GM06990 (cell line): ENCODE data around the gene SARS2.
"Not testable (repeated sequence)": the region's sequence is repeated elsewhere in the genome, so short reads cannot be mapped to it uniquely, and the experiment has no call there.

Experiments used
- DNase-seq: peaks from one replicate; pipeline ENCODE4 v3.0.0-alpha.2; 2011; ENCODE audit not compliant: insufficient read length; ENCODE audit errors: extremely low read depth
- H3K27me3 ChIP-seq: replicated peaks from 2 replicates; pipeline ENCODE4 v1.6.0; 2011; ENCODE audit warnings: low read length; ENCODE audit not compliant: control insufficient read depth, insufficient read depth
- H3K36me3 ChIP-seq: 2 replicates; pipeline ENCODE4 v1.5.1; 2011; ENCODE audit warnings: low read length; ENCODE audit not compliant: control insufficient read depth, insufficient read depth
- H3K4me3 ChIP-seq: replicated peaks from 2 replicates; pipeline ENCODE4 v1.5.1; 2011; ENCODE audit warnings: low read depth, mild to moderate bottlenecking, control low read depth, low read length
- TF ChIP-seq, protein P1 (sequence below): IDR thresholded peaks from 2 replicates; pipeline ENCODE4 v1.5.1; 2011; ENCODE audit warnings: low read length, control low read depth, mild to moderate bottlenecking, inconsistent platforms; ENCODE audit not compliant: insufficient read depth, poor library complexity, severe bottlenecking

The SARS2 gene

DNA sequence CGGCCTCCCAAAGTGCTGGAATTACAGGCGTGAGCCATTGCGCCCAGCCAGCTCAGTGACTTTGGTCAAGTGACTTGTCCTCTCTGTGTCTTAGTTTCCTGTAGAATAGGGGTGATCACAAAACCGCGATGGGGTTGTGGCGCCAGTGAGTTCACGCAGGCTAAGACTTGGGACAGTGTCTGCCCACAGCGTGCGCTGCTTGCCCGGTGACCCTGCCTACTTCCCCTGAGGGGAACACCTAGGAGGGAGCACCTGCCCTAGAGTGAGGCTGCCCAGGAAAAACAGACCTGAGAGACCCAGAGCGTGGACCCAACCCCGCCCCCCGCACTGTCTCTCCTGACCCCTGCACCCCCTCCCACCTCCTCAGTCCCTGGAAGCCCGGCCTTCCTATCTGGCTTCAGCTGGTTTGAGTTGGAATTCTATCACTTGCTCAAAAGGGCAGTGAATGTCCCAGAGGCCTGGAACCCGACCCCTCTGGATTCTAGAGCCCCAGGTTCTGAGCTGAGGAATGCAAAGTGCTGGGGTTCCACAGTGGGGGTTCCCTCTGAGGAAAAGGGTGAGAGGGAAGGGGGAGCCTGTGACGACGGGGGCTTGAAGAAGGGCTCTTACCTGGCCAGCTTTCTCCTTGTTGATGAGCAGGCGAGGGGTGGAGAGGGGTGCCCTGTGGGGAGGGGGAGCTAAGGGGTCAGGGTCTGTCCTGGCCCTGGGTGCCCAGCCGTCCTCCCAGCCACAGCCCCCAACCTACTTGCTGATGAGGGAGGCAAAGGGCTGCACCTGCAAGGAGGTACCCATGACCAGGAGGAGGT is 50.3 kb downstream of the SARS2 start:
- peaks cover 2% of the 10 kb centered on the region; the same call in 1 of the 2 replicates for H3K36me3 ChIP-seq
- H3K27me3 ChIP-seq, result no peaks in the 10 kb centered on the region
- TF ChIP-seq, protein P1, sequence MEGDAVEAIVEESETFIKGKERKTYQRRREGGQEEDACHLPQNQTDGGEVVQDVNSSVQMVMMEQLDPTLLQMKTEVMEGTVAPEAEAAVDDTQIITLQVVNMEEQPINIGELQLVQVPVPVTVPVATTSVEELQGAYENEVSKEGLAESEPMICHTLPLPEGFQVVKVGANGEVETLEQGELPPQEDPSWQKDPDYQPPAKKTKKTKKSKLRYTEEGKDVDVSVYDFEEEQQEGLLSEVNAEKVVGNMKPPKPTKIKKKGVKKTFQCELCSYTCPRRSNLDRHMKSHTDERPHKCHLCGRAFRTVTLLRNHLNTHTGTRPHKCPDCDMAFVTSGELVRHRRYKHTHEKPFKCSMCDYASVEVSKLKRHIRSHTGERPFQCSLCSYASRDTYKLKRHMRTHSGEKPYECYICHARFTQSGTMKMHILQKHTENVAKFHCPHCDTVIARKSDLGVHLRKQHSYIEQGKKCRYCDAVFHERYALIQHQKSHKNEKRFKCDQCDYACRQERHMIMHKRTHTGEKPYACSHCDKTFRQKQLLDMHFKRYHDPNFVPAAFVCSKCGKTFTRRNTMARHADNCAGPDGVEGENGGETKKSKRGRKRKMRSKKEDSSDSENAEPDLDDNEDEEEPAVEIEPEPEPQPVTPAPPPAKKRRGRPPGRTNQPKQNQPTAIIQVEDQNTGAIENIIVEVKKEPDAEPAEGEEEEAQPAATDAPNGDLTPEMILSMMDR, result no peak
- no peak overlapping the region for H3K4me3 ChIP-seq
- DNase-seq, result no peak

DNA sequence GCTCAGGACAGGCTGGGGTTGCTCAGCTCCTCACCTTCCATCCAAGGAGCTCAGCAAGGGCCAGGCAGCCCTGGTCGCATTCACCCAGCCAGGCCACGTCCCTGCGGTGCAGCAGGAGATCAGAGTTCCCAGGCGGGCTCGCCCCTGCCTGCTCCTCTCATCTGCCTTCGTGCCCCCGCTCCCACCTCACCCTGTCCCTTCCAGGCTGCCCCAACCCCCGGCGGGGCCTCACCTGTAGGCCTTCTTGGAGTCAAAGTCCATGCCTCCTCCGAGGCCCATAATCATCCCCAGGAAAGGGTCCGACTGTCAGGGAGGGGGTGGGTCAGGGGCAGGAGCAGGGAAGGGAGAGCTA is 51.2 kb downstream of the SARS2 start:
- no peaks in the 10 kb centered on the region for H3K27me3 ChIP-seq
- TF ChIP-seq, protein P1, result no peak
- no peak overlapping the region for H3K4me3 ChIP-seq
- DNase-seq, result no peak
- H3K36me3 ChIP-seq, result peaks cover 2% of the 10 kb centered on the region; the same call in 1 of the 2 replicates

DNA sequence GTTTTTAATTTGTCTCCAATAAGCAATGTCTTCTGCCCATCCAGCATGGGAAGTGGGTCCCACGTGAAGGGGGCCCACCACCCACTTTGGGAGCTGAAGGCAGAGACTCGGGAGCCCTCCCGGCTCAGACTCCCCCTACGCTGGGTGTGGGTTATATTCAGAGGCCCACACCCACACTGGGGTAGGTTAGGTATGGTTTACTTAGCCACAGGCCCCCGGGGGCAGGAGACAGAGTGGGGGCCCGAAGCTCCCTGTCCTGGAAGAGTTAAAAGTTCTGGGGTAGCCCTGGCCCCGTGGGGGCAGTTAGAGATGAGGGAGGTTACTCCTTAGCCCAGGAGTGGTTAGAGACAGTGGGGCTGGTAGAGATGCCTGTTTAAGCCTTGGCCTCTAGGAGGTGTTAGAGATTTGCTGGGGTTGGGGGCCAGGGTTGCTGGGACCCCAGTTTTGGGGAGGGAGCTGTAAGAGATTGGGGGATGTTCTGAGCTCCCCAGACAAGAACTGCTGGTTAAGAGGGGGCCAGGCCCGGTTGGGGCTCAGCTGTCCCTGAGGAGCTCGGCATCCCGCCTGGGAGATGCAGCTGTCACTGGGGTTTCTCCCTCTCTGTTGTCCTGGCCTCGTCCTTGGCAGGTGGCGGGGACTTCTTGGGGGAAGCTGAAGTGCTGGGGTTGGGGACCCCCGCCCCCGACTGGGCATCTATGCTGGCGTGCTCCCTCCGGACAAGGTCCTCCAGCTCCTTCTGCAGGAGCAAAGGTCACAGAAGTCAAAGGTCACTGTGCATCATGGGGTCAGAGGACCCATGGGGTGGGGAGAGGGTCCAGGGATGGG is 51.8 kb downstream of the SARS2 start:
- TF ChIP-seq, protein P1, result no peak
- H3K4me3 ChIP-seq, result peak overlapping the region; percentile 72
- no peaks in the 10 kb centered on the region for H3K27me3 ChIP-seq
- DNase-seq, result no peak
- H3K36me3 ChIP-seq, result peaks cover 2% of the 10 kb centered on the region; the same call in 1 of the 2 replicates

DNA sequence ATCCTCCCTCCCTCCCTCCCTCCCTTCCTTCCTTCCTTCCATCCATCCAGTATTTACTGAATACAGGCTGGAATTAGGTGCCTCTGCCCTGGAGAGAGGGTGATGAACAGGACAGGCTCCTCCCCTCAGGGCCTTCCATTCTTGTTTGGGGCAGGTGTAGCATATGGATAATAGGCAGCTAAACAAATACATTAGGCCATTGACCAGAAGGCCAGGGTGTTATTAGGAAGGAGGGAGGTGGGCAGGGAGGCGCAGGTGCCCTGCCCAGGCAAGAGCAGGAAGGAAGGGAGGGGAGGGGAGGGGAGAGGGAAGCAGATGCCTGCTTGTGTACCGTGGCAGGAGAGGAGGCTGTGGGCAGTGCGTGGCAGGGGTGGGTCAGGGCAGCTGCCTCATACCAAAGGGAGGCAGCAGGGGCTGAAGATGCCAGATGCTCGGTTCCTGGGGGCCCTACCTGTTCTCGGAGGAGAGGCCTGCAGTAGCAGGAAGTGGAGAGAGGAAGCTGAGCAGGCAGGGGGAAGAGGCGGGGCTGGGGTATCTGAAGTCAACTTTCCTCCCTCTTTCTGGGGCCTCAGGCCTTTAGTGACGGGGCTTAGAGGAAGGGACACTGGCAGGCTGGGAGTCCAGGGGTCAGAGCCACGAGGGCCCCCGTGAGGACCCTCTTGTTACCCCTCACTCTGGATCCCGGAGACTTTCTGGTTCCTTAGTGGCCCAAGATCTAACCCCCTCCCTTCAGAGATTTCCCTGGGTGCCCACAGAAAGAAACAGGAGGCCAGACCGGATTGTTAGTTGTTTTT is 52.6 kb downstream of the SARS2 start, which contains the start of gene RINL:
Gene RINL (minus strand): TSS at position 495 of the 794 bp plus-strand sequence. CDS start 1,533 bp downstream, outside the sequence.
- peak; percentile 68 for DNase-seq
- peak within 1 kb of the TSS; percentile 72 for H3K4me3 ChIP-seq
- H3K27me3 ChIP-seq, result no peaks in the 10 kb centered on the region
- H3K36me3 ChIP-seq, result no peaks in the 10 kb centered on the region; the same call in 1 of the 2 replicates
- TF ChIP-seq, protein P1, result no peak

DNA sequence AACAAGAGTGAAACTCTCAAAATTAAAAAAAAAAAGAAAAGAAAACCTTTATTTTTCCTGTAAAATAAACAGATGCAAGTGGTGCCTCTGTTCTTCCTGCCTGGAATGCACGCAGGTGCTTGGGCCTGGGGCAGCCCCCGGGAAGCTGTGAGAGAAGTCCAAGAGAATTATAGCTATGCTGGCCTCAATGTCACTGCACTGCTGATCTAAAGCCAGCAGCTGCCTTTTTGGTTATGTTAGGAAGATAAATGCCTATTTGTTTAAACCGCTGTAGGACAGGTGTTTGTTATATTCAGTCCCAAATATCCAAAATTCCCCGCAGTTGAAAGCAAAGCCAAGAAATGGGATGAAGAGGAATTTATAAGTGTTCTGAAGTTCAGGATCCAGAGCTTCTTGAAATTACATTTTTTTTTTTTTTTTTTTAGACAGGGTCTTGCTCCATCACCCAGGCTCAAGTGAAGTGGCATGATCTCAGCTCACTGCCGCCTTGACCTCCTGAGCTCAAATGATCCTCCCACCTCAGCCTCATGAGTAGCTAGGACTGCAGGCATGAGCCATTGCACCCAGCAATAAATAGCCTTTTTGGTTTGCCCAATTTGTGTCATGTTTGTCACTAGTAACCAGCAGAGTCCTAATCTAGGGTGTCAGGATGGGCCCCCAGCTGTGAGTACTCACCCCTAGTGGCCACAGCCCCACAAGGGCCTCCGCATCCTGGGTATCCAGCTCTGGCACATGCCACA is 54.7 kb downstream of the SARS2 start:
- H3K27me3 ChIP-seq, result no peaks in the 10 kb centered on the region
- TF ChIP-seq, protein P1, result no peak
- DNase-seq, result no peak
- H3K36me3 ChIP-seq, result peaks cover 7% of the 10 kb centered on the region
- H3K4me3 ChIP-seq, result no peak overlapping the region

DNA sequence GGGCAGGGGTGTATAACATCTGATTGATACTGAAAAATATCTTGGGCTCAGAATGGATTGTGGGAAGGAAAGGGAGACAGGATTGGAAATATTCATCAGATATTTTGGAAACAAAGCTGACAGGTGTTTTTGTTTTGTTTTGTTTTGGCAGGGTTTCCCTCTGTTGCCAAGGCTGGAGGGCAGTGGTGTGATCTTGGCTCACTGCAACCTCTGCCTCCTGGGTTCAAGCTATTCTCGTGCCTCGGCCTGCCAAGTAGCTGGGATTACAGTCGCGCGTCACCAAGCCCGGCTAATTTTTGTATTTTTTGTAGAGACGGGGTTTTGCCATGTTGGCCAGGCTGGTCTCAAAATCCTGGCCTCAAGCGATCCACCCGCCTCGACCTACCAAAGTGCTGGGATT is 57.2 kb downstream of the SARS2 start:
- not testable (repeated sequence) for DNase-seq, H3K27me3 ChIP-seq, H3K4me3 ChIP-seq
- peaks cover 18% of the 10 kb centered on the region for H3K36me3 ChIP-seq
